ENCODE results near the gene EIF4H. TPM values are rescaled to one million over a fixed set of nuclear protein-coding genes. Genes with fewer than 3 reads are reported as not detected.

EIF4H gene
- total RNA-seq, 1 experiment from 2014 or later, result 339 TPM

DNA sequence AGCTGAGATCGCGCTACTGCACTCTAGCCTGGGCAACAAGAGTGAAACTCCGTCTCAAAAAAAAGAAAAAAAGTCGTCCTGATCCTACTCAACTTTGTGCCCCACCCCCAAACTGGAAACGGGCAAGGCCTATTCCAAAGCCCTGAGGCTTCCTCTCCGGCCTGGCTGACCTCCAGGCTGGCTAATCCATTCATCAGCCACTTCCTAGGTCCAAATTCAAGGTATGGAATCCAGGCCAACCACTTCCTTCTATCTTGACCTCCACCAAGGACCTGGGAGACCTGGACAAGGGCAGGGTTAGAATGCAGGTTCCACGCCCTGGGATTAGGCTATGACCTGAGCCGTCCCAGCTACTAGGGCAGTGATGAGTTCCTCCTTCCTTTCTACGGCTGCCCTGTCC lies 20.4 kb upstream of the EIF4H start:
- Histone ChIP-seq H3K9me3 (ENCODE audit: low read length) (no peaks in the 10 kb centered on the region), H3F3A (ENCODE audit: low read length, unreplicated experiment) (no peaks in the 10 kb centered on the region), H3K4me1 (ENCODE audit: insufficient read depth, low read length) (peaks cover 5% of the 10 kb centered on the region; the same call in 1 of the 2 replicates), H3K4me3 (ENCODE audit: low read length) (no peak overlapping the region), H2AFZ (ENCODE audit: low read length) (peak overlapping the region; percentile 53; the same call in 1 of the 2 replicates), H3K4me2 (ENCODE audit: low read length) (no peak overlapping the region), H3K27ac (ENCODE audit: low read length) (no peak overlapping the region), H3K79me2 (ENCODE audit: low read length) (no peaks in the 10 kb centered on the region), H3K27me3 (ENCODE audit: low read length) (no peaks in the 10 kb centered on the region), H3K9me2 (replicated peaks; ENCODE audit: low read length) (no peaks in the 10 kb centered on the region), H3K36me3 (ENCODE audit: low read depth, low read length) (no peaks in the 10 kb centered on the region), H4K20me1 (ENCODE audit: low read length) (no peaks in the 10 kb centered on the region), H3K9ac (ENCODE audit: low read length) (no peak overlapping the region)
- ATAC-seq, result peak; percentile 40
- peak; percentile 56 for DNase-seq
- BruUV-seq (replicated peaks), result no TSS peak
- POLR2A ChIA-PET (ENCODE audit: unreplicated experiment), result no interaction called here
- intact Hi-C loops (cut with micrococcal nuclease), result no loop called here
- CTCF ChIA-PET, result no interaction called here
- TF ChIP-seq EZH2phosphoT487 (IDR thresholded peaks at IDR 0.05; ENCODE audit: borderline replicate concordance, low read length), result no peak

DNA sequence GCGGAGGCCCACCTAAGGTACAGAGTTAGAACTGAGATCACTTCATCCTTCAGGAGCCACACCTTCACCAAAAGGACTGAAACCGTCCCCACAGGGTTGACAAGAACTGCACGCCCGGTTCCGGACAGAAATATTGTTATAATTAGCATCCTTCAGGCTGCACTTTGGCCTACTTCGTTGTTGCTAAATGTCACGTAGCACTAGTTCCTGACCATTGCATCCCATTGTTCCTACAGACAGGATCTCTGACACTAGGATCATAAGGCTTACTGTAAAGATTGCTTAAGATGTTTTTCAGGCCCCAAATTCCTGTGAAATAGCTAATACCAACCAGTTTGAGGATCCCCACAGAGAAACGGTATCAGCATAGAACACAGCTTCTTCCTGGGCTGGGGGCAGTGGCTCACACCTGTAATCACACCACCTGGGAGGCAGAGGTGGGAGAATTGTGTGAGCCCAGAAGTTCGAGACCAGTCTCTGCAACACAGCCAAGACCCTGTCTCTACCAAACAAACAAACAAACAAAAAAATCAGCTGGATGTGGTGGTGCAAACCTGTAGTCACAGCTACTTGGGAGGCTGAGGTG lies 18.3 kb upstream of the EIF4H start:
- H3K27me3 ChIP-seq (ENCODE audit: low read length), result no peaks in the 10 kb centered on the region
- no peaks in the 10 kb centered on the region for H4K20me1 ChIP-seq (ENCODE audit: low read length)
- TF ChIP-seq, protein P1, sequence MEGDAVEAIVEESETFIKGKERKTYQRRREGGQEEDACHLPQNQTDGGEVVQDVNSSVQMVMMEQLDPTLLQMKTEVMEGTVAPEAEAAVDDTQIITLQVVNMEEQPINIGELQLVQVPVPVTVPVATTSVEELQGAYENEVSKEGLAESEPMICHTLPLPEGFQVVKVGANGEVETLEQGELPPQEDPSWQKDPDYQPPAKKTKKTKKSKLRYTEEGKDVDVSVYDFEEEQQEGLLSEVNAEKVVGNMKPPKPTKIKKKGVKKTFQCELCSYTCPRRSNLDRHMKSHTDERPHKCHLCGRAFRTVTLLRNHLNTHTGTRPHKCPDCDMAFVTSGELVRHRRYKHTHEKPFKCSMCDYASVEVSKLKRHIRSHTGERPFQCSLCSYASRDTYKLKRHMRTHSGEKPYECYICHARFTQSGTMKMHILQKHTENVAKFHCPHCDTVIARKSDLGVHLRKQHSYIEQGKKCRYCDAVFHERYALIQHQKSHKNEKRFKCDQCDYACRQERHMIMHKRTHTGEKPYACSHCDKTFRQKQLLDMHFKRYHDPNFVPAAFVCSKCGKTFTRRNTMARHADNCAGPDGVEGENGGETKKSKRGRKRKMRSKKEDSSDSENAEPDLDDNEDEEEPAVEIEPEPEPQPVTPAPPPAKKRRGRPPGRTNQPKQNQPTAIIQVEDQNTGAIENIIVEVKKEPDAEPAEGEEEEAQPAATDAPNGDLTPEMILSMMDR (conservative IDR thresholded peaks at IDR 0.05; ENCODE audit: low read depth, low read length), result no peak
- TF ChIP-seq EZH2phosphoT487 (IDR thresholded peaks at IDR 0.05; ENCODE audit: borderline replicate concordance, low read length) (no peak), EZH2 (IDR thresholded peaks at IDR 0.05; ENCODE audit: low read length, unreplicated experiment) (no peak)
- POLR2A ChIA-PET (ENCODE audit: unreplicated experiment), result interaction anchor here (0.6 kb wide), 1 partner anchor 18 kb away, joined by 3 read pairs; no protein-coding TSS in a partner anchor
- H3F3A ChIP-seq (ENCODE audit: low read length, unreplicated experiment), result no peaks in the 10 kb centered on the region
- H3K9me3 ChIP-seq (ENCODE audit: low read length), result no peaks in the 10 kb centered on the region
- no peak overlapping the region for H3K9ac ChIP-seq (ENCODE audit: low read length)
- H3K9me2 ChIP-seq (replicated peaks; ENCODE audit: low read length), result no peaks in the 10 kb centered on the region
- no TSS peak for BruUV-seq (replicated peaks)
- no peaks in the 10 kb centered on the region for H3K79me2 ChIP-seq (ENCODE audit: low read length)
- H2AFZ ChIP-seq (ENCODE audit: low read length), result no peak overlapping the region
- H3K36me3 ChIP-seq (ENCODE audit: low read depth, low read length), result no peaks in the 10 kb centered on the region
- no peak overlapping the region for H3K27ac ChIP-seq (ENCODE audit: low read length)
- no peak overlapping the region for H3K4me2 ChIP-seq (ENCODE audit: low read length)
- ATAC-seq (no peak), DNase-seq (no peak)
- peaks cover 5% of the 10 kb centered on the region; the same call in 1 of the 2 replicates for H3K4me1 ChIP-seq (ENCODE audit: insufficient read depth, low read length)
- intact Hi-C loops (cut with micrococcal nuclease), result no loop called here
- no peak overlapping the region for H3K4me3 ChIP-seq (ENCODE audit: low read length)
- CTCF ChIA-PET, result no interaction called here

DNA sequence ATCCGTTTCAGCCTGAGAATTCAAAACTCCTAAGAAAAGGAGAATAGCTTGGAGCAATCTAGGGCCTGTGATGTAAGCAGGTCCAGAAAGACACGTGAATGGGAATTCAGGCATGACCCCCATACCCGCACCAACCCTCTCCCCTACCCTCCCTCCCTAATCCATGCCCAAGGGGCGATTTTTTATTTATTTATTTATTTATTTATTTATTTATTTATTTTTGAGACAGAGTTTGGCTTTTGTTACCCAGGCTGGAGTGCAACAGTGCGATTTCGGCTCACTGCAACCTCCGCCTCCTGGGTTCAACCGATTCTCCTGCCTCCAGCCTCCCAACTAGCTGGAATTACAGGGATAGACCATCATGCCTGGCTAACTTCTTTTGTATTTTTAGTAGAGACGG lies 16.6 kb upstream of the EIF4H start:
- Histone ChIP-seq H3K27me3 (ENCODE audit: low read length) (no peaks in the 10 kb centered on the region), H3F3A (ENCODE audit: low read length, unreplicated experiment) (no peaks in the 10 kb centered on the region), H2AFZ (ENCODE audit: low read length) (no peak overlapping the region), H3K9me2 (replicated peaks; ENCODE audit: low read length) (no peaks in the 10 kb centered on the region), H3K79me2 (ENCODE audit: low read length) (no peaks in the 10 kb centered on the region), H3K27ac (ENCODE audit: low read length) (no peak overlapping the region), H3K9me3 (ENCODE audit: low read length) (no peaks in the 10 kb centered on the region), H4K20me1 (ENCODE audit: low read length) (no peaks in the 10 kb centered on the region), H3K9ac (ENCODE audit: low read length) (no peak overlapping the region), H3K4me1 (ENCODE audit: insufficient read depth, low read length) (peaks cover 5% of the 10 kb centered on the region; the same call in 1 of the 2 replicates), H3K4me2 (ENCODE audit: low read length) (no peak overlapping the region), H3K36me3 (ENCODE audit: low read depth, low read length) (no peaks in the 10 kb centered on the region), H3K4me3 (ENCODE audit: low read length) (no peak overlapping the region)
- ATAC-seq, result no peak
- CTCF ChIA-PET, result no interaction called here
- TF ChIP-seq EZH2 (IDR thresholded peaks at IDR 0.05; ENCODE audit: low read length, unreplicated experiment), result no peak
- TF ChIP-seq EZH2phosphoT487 (IDR thresholded peaks at IDR 0.05; ENCODE audit: borderline replicate concordance, low read length), result no peak
- TF ChIP-seq, protein P1 (conservative IDR thresholded peaks at IDR 0.05; ENCODE audit: low read depth, low read length), result no peak
- intact Hi-C loops (cut with micrococcal nuclease), result no loop called here
- POLR2A ChIA-PET (ENCODE audit: unreplicated experiment), result no interaction called here
- no TSS peak for BruUV-seq (replicated peaks)
- no peak for DNase-seq

All from PC-3 (cell line).